Panc1 (cell line): ENCODE results near the gene SAMD4A. TPM values are rescaled to one million over a fixed set of nuclear protein-coding genes. Genes with fewer than 3 reads are reported as not detected.

Experiments
- ATAC-seq: fragments of 200-7000 bp; cut with Tn5 transposase; 2 replicates; pipeline ENCODE4 v1.9.1; 2020; ENCODE audit warnings: mild to moderate bottlenecking, moderate library complexity
- BruUV-seq: library from RNA; stranded (reverse); fragments of 400-500 nt; replicated peaks from 2 replicates; lab custom pipeline; 2021; lab: Mats Ljungman, UMichigan
- CTCF ChIA-PET: fragments of 300-600 bp; sonication (Branson Sonifier 250); formaldehyde crosslinking; loops from one replicate; lab custom pipeline; 2022; ENCODE audit warnings: antibody characterized with exemption; lab: Charles Lee
- POLR2A ChIA-PET: fragments of 300-600 bp; sonication (Branson Sonifier 250); formaldehyde crosslinking; loops from one replicate; lab custom pipeline; 2022; ENCODE audit warnings: antibody characterized with exemption; lab: Charles Lee
- DNase-seq: peaks from one replicate; pipeline ENCODE4 v3.0.0-alpha.2; 2010; ENCODE audit warnings: low read depth, low spot score
- H3K27ac ChIP-seq: 2 replicates; pipeline ENCODE4 v1.5.1; 2011; ENCODE audit warnings: mild to moderate bottlenecking, low read length, inconsistent platforms
- H3K27me3 ChIP-seq: fragments of 200-500 bp; sonication (Bioruptor generic); 2 replicates; pipeline ENCODE4 v1.6.0; 2014; ENCODE audit warnings: low read length, inconsistent platforms; ENCODE audit not compliant: control insufficient read depth, insufficient read depth
- H3K36me3 ChIP-seq: fragments of 200-500 bp; sonication (Bioruptor generic); 2 replicates; pipeline ENCODE4 v1.5.1; 2014; ENCODE audit warnings: inconsistent platforms, mild to moderate bottlenecking, low read length, moderate library complexity; ENCODE audit not compliant: control insufficient read depth, insufficient read depth
- H3K4me1 ChIP-seq: 2 replicates; pipeline ENCODE4 v1.5.1; 2011; ENCODE audit warnings: inconsistent platforms, mild to moderate bottlenecking, low read length, moderate library complexity; ENCODE audit not compliant: control insufficient read depth, insufficient read depth
- H3K4me3 ChIP-seq, 2 experiments: 2 replicates each; pipeline ENCODE4 v1.5.1; 2011 to 2012; ENCODE audit warnings: low read depth in 2 of 2, low read length in 2 of 2, mild to moderate bottlenecking in 2 of 2, inconsistent platforms in 1 of 2, moderate library complexity in 1 of 2
- H3K9me3 ChIP-seq: fragments of 200-500 bp; sonication (Bioruptor generic); 2 replicates; pipeline ENCODE4 v1.5.1; 2014; ENCODE audit warnings: low read depth, mild to moderate bottlenecking, inconsistent platforms, low read length, moderate library complexity; ENCODE audit not compliant: control insufficient read depth, insufficient read depth
- CTCF ChIP-seq: fragments of 450-650 bp; IDR thresholded peaks from 2 replicates; pipeline ENCODE4 v1.5.1; 2017; ENCODE audit warnings: mild to moderate bottlenecking
- POLR2AphosphoS5 ChIP-seq: IDR thresholded peaks from 2 replicates; pipeline ENCODE4 v1.6.1; 2012; ENCODE audit warnings: mild to moderate bottlenecking, low read depth, low read length, moderate library complexity
- REST ChIP-seq, 2 experiments: IDR thresholded peaks; 2 replicates each; pipeline ENCODE4 v1.6.1; 2011 to 2012; ENCODE audit warnings: low read depth in 2 of 2, control low read depth in 1 of 2, low read length in 1 of 2, mild to moderate bottlenecking in 1 of 2, moderate library complexity in 1 of 2; ENCODE audit not compliant: insufficient read depth in 1 of 2
- SIN3A ChIP-seq: IDR thresholded peaks from 2 replicates; pipeline ENCODE4 v1.6.1; 2012; ENCODE audit warnings: low read depth, mild to moderate bottlenecking, low read length, moderate library complexity, borderline replicate concordance; ENCODE audit not compliant: insufficient read depth
- TCF7L2 ChIP-seq: IDR thresholded peaks from 2 replicates; pipeline ENCODE4 v1.6.1; 2011; ENCODE audit warnings: mild to moderate bottlenecking, low read depth, low read length, inconsistent platforms
- in situ Hi-C: cut with HindIII; loops from 2 replicates; pipeline ENCODE4 v1.10.0; 2016; ENCODE audit warnings: low sequenced_read_pairs, low pct_unique_long_range_greater_than_20kb
- intact Hi-C: fragments of 100-400 bp; cut with micrococcal nuclease; formaldehyde crosslinking; loops from one replicate; pipeline ENCODE4 v1.10.0; 2022; ENCODE audit not compliant: unreplicated experiment
- total RNA-seq: library from RNA; stranded (reverse); gene quantifications from one replicate; pipeline ENCODE4 v1.2.1, GENCODE V29; 2021; ENCODE audit not compliant: unreplicated experiment

SAMD4A gene
- total RNA-seq, 1 experiment from 2014 or later, result 15.2 TPM

DNA sequence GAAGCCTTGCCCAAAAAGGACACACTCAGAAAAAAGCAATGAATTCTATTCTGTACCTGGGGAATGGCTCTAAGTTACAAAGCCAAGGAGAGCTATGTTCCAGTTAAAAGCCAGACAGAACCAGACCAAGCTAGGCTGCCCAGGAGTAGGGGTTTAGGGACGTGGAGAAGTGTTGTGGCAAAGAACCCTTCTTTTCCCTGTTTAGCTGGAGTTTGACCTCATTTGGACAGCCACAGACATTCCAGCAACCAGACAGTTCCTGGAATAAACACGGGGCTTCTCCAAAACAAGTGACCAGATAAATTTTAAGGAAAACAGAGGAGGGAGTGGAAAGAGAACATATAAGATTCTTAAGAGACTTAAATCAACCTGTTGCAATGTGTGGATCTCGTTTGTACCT lies 273.4 kb downstream of the SAMD4A start:
- DNase-seq, result no peak
- Histone ChIP-seq H3K9me3 (no peaks in the 10 kb centered on the region), H3K4me3 (no peak overlapping the region), H3K27ac (no peak overlapping the region), H3K27me3 (no peaks in the 10 kb centered on the region), H3K36me3 (no peaks in the 10 kb centered on the region), H3K4me1 (no peaks in the 10 kb centered on the region)
- ChIA-PET CTCF (no interaction called here), POLR2A (no interaction called here)
- intact Hi-C loops (no loop called here), in situ Hi-C loops (no loop called here)
- ATAC-seq, result no peak
- no TSS peak for BruUV-seq
- TF ChIP-seq POLR2AphosphoS5 (no peak), CTCF (no peak), SIN3A (no peak), TCF7L2 (no peak), REST (IDR thresholded peaks at IDR 0.05; ENCODE audit: insufficient read depth in 1 of 2, low read depth in 2 of 2, low read length in 1 of 2) (no peak)

DNA sequence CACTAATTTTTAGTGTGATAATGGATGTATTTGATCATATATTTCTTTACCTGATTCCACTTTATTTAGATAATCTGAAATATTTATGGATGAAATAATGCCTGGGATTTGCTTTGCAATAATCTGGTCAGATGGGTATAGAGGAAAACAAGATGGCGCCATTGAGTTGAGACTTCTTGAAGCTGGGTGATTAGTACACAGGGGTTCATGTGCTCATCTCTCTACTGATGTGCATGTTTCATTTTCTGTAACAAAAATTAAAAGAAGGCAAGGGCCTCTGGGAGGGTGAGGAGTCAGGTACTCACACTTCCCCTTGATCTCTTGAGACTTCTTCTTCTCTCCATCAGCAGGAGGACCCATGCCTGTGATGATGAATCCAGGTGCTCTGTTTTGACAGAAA lies 273.9 kb downstream of the SAMD4A start:
- TF ChIP-seq SIN3A (no peak), CTCF (no peak), REST (IDR thresholded peaks at IDR 0.05; ENCODE audit: insufficient read depth in 1 of 2, low read depth in 2 of 2, low read length in 1 of 2) (no peak), POLR2AphosphoS5 (no peak), TCF7L2 (no peak)
- H3K4me1 ChIP-seq, result no peaks in the 10 kb centered on the region
- no peaks in the 10 kb centered on the region for H3K9me3 ChIP-seq
- intact Hi-C loops (no loop called here), in situ Hi-C loops (no loop called here)
- ATAC-seq (no peak), DNase-seq (no peak)
- no peak overlapping the region for H3K27ac ChIP-seq
- no peaks in the 10 kb centered on the region for H3K27me3 ChIP-seq
- ChIA-PET CTCF (no interaction called here), POLR2A (no interaction called here)
- H3K36me3 ChIP-seq, result no peaks in the 10 kb centered on the region
- H3K4me3 ChIP-seq, result no peak overlapping the region
- no TSS peak for BruUV-seq

Other genes starting within 250 kb of the SAMD4A start
- gene CDKN3, start 170.1 kb upstream of the SAMD4A start, total RNA-seq, result 36.1 TPM
- 83.7 TPM for gene CNIH1, start 125.8 kb upstream of the SAMD4A start, total RNA-seq
- gene GMFB, start 78.1 kb upstream of the SAMD4A start, total RNA-seq, result 54.2 TPM
- 14.1 TPM for gene CGRRF1, start 57.2 kb upstream of the SAMD4A start, total RNA-seq